GM19238 (cell line): ENCODE results near the gene BAIAP2.
"Not testable (repeated sequence)": the region's sequence is repeated elsewhere in the genome, so short reads cannot be mapped to it uniquely, and the experiment has no call there.

Experiments used
- DNase-seq: peaks from one replicate; pipeline ENCODE4 v3.0.0; 2011; ENCODE audit warnings: low spot score; ENCODE audit not compliant: insufficient read length

Gene BAIAP2

GRCh38 chr17:81000631-81001357, 34.2 kb upstream of the BAIAP2 start:
- DNase-seq: no peak

GRCh38 chr17:81002013-81002384, 33.0 kb upstream of the BAIAP2 start:
- no peak for DNase-seq

GRCh38 chr17:81002409-81003361, 32.3 kb upstream of the BAIAP2 start:
- no peak for DNase-seq

DNA sequence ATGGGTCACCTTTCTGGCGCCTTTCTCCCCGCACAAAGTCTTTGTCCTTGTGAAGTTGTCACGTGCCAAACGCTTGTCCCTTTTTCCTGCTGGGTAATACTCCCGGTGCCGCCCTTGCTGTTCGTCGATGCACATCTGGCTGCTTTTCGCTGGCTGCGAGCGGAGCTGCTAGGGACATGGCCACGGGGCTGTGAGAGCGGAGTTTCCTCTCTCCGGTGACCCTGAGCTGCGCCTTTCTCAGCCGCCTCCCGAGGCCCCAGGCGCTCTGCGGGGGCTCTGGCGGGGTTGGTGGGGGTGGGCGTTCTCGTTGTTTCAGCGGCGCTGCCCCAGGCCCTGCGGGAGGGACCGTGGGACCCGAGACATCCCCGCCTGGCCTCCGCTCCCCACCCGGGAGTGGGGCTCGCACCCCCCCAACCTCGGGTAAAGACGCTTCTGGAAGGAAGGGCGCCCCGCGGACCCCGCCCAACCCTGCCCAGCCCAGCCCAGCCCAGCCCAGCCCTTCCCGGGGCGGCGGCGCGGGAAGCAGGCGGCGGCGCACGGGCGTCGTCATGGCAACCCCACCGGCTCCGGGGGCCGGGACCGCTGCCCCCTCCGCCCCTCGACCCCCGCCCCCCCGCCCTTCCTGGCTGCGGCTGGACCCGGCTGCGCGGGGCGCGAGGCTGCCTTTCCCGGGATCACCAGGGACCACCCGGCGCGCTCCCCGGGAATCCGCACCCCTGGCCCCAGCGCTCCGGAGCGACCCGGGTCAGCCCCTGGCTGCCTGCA, 31.1 kb upstream of the BAIAP2 start:
- no peak for DNase-seq

DNA sequence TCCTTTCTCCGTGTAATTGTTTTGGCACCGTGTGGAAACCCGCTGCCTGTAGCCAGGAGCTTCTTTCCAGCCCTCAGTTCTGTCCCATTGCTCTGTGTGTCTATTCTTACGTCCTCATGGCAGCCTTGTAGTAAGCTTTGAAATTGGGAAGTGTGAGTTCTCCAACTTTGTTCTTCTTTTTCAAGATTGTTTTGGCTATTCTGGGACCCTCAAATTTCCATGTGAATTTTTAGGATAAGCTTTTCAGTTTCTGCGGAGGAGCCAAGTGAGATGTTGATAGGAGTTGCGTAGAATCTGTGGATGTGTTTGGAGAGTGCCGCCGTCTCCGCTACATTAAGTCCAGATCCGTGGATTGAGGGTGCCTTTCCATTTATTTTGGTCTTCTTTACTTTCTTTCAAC, 28.1 kb upstream of the BAIAP2 start:
- DNase-seq: no peak

- DNase-seq: no peak
Observed at GRCh38 chr17:81008140-81008539, 26.8 kb upstream of the BAIAP2 start.

DNA sequence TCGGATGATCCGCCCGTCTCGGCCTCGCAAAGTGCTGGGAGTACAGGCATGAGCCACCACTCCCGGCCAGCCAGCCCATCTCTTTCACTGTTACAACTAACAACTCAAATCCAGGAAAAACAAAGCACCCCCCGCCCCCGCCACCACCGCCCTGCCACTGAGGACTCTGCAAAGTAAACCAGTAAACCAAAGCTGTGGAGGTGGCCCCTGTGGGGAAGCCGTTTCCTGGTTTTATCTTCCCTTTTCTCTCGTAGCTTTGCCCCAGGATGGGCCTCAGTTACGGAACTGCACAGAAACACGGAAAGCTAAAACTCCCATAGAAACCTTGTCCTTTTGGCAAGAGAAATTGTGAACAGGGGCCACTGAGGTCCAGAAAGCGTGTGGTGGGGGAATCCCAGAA, 25.8 kb upstream of the BAIAP2 start:
- no peak for DNase-seq

DNA sequence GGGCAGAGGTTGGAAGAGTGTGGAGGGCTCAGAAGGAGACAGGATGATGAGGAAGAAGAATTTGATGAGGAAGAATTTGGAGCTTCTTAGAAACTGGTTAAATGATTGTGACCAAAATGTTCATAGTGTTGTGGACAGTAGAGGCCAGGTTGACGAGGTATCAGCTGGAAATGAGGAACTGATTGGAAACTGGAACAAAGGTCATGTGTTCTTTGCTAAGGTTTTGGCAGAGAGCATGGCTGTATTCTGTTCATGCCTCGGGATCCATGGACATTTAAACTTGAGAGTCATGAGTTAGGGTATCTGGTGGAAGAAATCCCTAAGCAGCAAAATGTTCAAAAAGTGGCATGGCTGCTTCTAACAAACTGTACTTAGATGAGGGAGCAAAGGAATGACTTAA, 24.0 kb upstream of the BAIAP2 start:
- DNase-seq: no peak

GRCh38 chr17:81011951-81012350, 23.0 kb upstream of the BAIAP2 start:
- DNase-seq: no peak

- DNase-seq: no peak
Observed at GRCh38 chr17:81012574-81013447, 22.1 kb upstream of the BAIAP2 start.

DNA sequence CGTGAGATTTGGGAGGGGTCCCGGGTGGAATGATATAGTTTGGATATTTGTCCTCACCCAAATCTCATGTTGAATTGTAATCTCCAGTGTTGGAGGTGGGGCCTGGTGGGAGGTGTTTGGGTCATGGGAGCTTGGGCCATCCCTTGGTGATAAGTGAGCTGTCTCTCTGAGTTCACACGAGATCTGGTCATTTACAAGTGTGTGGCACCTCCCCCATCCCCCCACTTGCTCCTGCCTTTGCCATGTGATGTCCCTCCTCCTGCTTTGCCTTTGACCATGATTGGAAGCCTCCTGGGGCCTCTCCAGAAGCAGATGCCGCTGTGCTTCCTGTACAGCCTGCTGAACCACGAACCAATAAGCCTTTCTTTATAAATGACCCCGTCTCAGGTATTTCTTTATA, 21.3 kb upstream of the BAIAP2 start:
- DNase-seq: no peak

DNA sequence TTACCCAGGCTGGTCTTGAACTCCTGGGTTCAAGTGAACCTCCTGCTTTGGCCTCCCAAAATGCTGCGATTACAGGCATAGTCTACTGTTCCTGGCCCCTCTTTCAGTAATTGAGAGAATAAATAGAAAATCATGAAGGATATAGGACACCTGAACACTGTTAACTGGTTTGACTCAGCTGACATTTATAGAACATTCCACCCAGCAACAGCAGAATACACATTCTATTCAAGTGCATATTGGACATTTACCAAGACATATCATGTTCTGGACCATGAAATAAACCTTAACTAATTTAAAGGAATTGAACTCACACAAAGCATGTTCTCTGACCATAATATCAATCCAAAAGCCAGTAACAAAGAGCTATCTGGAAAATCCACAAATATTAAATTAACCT, 19.8 kb upstream of the BAIAP2 start:
- no peak for DNase-seq

DNA sequence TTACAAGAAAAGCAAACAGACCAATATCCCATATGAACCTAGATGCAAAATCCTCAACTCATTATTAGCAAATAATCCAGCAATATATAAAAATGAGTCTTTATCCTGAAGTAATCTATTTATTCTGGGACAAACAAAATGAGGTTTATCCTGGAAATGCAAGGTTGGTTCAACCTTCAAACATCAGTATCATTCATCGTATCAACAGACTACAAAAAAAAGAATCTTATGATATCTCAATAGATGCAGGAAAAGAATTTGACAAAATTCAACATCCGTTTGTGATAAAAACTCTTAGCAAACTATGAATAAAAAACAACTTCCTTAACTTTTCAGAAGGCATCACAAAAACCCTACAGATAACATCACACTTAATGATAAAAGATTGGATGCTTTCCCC, 18.4 kb upstream of the BAIAP2 start:
- no peak for DNase-seq

DNA sequence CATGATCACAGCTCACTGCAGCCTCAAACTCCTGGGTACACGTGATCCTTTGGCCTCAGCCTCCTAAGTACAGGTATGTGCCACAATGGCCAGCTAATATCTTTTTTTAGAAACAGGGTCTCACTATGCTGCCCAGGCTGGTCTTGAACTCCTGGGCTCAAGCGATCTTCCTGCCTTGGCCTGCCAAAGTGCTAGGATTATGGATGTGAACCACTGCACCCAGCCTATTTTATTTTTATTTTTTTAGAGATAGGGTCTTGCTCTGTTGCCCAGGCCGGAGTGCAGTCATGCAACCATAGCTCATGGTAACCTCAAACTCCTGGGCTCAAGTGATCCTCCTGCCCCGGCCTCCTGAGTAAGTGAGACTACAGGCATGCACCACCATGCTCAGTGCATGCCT, 17.6 kb upstream of the BAIAP2 start:
- DNase-seq: not testable (repeated sequence)

GRCh38 chr17:81018044-81018802, 16.7 kb upstream of the BAIAP2 start:
- no peak for DNase-seq

DNA sequence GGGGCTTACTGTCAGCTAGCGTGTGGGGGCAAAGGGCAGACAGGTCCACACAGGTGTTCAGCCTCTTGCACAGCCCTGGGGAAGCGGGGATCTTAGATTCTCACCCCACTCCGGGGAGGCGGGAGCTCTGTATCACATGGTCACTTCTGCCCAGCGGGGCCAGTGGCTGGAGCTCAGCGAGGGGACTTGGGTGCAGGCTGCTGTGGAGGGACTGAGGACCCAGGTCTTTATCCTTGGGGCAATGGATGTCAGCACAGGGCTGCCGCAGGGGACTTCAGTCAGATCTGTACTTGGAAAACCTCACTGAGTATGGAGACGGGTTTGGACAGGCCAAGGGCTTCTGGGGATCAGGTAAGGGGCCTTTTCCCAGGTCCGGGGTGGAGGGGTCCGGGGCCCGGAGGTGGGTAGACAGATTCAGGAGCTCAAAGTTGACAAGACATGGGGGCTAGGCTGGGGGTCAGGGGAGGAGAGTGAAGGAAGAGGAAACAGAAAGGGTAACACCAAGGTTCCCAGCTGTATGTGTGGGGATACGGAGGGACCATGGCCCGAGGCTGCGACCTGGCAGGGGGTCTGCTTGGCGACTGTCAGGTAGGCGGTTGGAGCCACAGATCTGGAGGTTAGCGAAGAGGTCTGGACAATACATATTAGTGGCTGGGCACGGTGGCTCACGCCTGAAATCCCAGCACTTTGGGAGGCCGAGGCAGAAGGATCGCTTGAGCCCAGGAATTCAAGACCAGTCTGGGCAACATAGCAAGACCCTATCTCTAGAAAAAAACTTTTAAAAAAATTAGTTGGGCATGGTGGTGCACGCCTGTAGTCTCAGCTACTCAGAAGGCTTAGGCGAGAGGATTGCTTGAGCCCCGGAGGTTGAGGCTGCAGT, 15.1 kb upstream of the BAIAP2 start:
- DNase-seq: no peak

DNA sequence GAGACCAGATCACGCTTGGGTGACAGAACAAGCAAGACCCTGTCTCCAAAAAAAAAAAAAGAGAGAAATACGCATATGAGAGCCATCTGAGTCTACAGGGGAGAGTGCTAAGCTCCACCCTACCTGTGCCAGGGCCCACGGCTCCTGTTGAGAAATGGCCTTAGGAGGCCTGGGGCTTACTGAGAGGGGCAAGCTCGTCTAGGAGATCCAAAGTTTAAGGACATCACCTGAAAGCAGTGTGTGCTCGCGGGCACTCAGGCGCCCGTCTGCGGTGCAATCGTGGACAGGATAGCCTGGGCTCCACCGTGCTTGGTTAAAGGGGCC, 14.5 kb upstream of the BAIAP2 start:
- DNase-seq: no peak

GRCh38 chr17:81020767-81021497, 14.0 kb upstream of the BAIAP2 start:
- no peak for DNase-seq
